IMR-90 (cell line): ENCODE data around the gene ITM2B. TPM values are rescaled to one million over a fixed set of nuclear protein-coding genes. Genes with fewer than 3 reads are reported as not detected.

ENCODE experiments used
- ATAC-seq: fragments of 200-7000 bp; cut with Tn5 transposase; 2 replicates; pipeline ENCODE4 v1.9.1; 2020; ENCODE audit warnings: low read depth, mild to moderate bottlenecking, moderate library complexity
- BruUV-seq: library from RNA; stranded (reverse); fragments of 400-500 nt; replicated peaks from 2 replicates; lab custom pipeline; 2021; lab: Mats Ljungman, UMichigan
- CTCF ChIA-PET: fragments of 300-600 bp; formaldehyde crosslinking; extraction: SDS; loops from one replicate; lab custom pipeline; 2021; ENCODE audit warnings: antibody characterized with exemption; lab: Yijun Ruan, JAX
- POLR2A ChIA-PET: fragments of 300-600 bp; sonication (Branson Sonifier 250); formaldehyde crosslinking; loops from one replicate; lab custom pipeline; 2022; ENCODE audit warnings: antibody characterized with exemption; ENCODE audit not compliant: unreplicated experiment; lab: Charles Lee
- DNase-seq: peaks from one replicate; pipeline ENCODE4 v3.0.0; 2013
- H2AFZ ChIP-seq: replicated peaks from 2 replicates; pipeline ENCODE3; 2013; ENCODE audit warnings: low read length, mild to moderate bottlenecking; ENCODE audit not compliant: poor library complexity
- H2AK5ac ChIP-seq: 2 replicates; pipeline ENCODE4 v1.6.1; 2013; ENCODE audit warnings: low read depth, low read length, inconsistent platforms
- H2AK9ac ChIP-seq: replicated peaks from 2 replicates; pipeline ENCODE3; 2013; ENCODE audit warnings: mild to moderate bottlenecking, low read depth, low read length, moderate library complexity; ENCODE audit not compliant: poor library complexity
- H2BK120ac ChIP-seq: 2 replicates; pipeline ENCODE4 v1.6.1; 2013; ENCODE audit warnings: low read depth, low read length, inconsistent platforms
- H2BK15ac ChIP-seq: 3 replicates; pipeline ENCODE4 v1.6.1; 2013; ENCODE audit warnings: low read depth, low read length, inconsistent platforms
- H2BK20ac ChIP-seq: 2 replicates; pipeline ENCODE4 v1.6.1; 2013; ENCODE audit warnings: low read depth, mild to moderate bottlenecking, inconsistent platforms, low read length, moderate library complexity
- H2BK5ac ChIP-seq: 2 replicates; pipeline ENCODE4 v1.6.1; 2013; ENCODE audit warnings: mild to moderate bottlenecking, low read depth, low read length, inconsistent platforms; ENCODE audit not compliant: poor library complexity, severe bottlenecking
- H3K14ac ChIP-seq: replicated peaks from 2 replicates; pipeline ENCODE4 v1.6.1; 2013; ENCODE audit warnings: low read depth, low read length, inconsistent platforms
- H3K18ac ChIP-seq: 2 replicates; pipeline ENCODE4 v1.6.1; 2013; ENCODE audit warnings: low read depth, low read length, control low read depth
- H3K23ac ChIP-seq: 2 replicates; pipeline ENCODE4 v1.6.1; 2013; ENCODE audit warnings: low read depth, low read length, inconsistent platforms
- H3K27ac ChIP-seq: 2 replicates; pipeline ENCODE4 v1.5.1; 2013; ENCODE audit warnings: mild to moderate bottlenecking, control low read depth, low read length; ENCODE audit not compliant: insufficient read depth
- H3K27me3 ChIP-seq: 2 replicates; pipeline ENCODE4 v1.6.1; 2013; ENCODE audit warnings: low read length; ENCODE audit not compliant: control insufficient read depth, insufficient read depth
- H3K36me3 ChIP-seq: 2 replicates; pipeline ENCODE4 v1.6.1; 2013; ENCODE audit warnings: low read length, mixed read lengths; ENCODE audit not compliant: control insufficient read depth, insufficient read depth
- H3K4ac ChIP-seq: 2 replicates; pipeline ENCODE4 v1.6.1; 2013; ENCODE audit warnings: low read depth, low read length, inconsistent platforms
- H3K4me1 ChIP-seq: 2 replicates; pipeline ENCODE4 v1.6.1; 2013; ENCODE audit warnings: low read length, mixed read lengths; ENCODE audit not compliant: control insufficient read depth, insufficient read depth
- H3K4me2 ChIP-seq: 2 replicates; pipeline ENCODE4 v1.6.1; 2013; ENCODE audit warnings: low read depth, mild to moderate bottlenecking, control low read depth, low read length, moderate library complexity
- H3K4me3 ChIP-seq: 2 replicates; pipeline ENCODE4 v1.5.1; 2013; ENCODE audit warnings: low read depth, mild to moderate bottlenecking, control low read depth, low read length, moderate library complexity; ENCODE audit not compliant: insufficient read depth
- H3K56ac ChIP-seq: 2 replicates; pipeline ENCODE4 v1.6.1; 2013; ENCODE audit warnings: low read length, inconsistent platforms; ENCODE audit not compliant: insufficient read depth; ENCODE audit errors: extremely low read depth
- H3K79me1 ChIP-seq, 2 experiments: 2 replicates each; pipeline ENCODE4 v1.6.1; 2013; ENCODE audit warnings: low read length in 2 of 2, inconsistent platforms in 1 of 2, low read depth in 1 of 2
- H3K9ac ChIP-seq: 2 replicates; pipeline ENCODE4 v1.6.1; 2013; ENCODE audit warnings: low read depth, low read length, control low read depth
- H3K9me1 ChIP-seq: 2 replicates; pipeline ENCODE4 v1.6.1; 2013; ENCODE audit warnings: low read length, inconsistent platforms; ENCODE audit not compliant: insufficient read depth
- H3K9me3 ChIP-seq: 2 replicates; pipeline ENCODE4 v1.6.1; 2013; ENCODE audit warnings: low read length; ENCODE audit not compliant: control insufficient read depth, insufficient read depth
- H4K20me1 ChIP-seq: 2 replicates; pipeline ENCODE4 v1.6.1; 2013; ENCODE audit warnings: low read length, inconsistent platforms; ENCODE audit not compliant: insufficient read depth
- H4K5ac ChIP-seq: 2 replicates; pipeline ENCODE4 v1.6.1; 2013; ENCODE audit warnings: mild to moderate bottlenecking, low read depth, low read length, control low read depth
- H4K8ac ChIP-seq, 2 experiments: 2 replicates each; pipeline ENCODE4 v1.6.1; 2013; ENCODE audit warnings: low read depth in 2 of 2, low read length in 2 of 2, control low read depth in 1 of 2, inconsistent platforms in 1 of 2
- H4K91ac ChIP-seq: 2 replicates; pipeline ENCODE4 v1.6.1; 2013; ENCODE audit warnings: low read depth, low read length, inconsistent platforms; ENCODE audit not compliant: insufficient read depth
- BHLHE40 ChIP-seq: fragments of 150-350 bp; IDR thresholded peaks from 2 replicates; pipeline ENCODE4 v1.6.1; 2016; ENCODE audit warnings: mild to moderate bottlenecking, low read depth, low read length
- CEBPB ChIP-seq: IDR thresholded peaks from 2 replicates; pipeline ENCODE4 v1.6.1; 2012; ENCODE audit warnings: low read depth, low read length, improper control_type of control experiment
- CHD1 ChIP-seq: IDR thresholded peaks from 2 replicates; pipeline ENCODE4 v1.6.1; 2012; ENCODE audit warnings: low read depth, low read length, improper control_type of control experiment
- FOS ChIP-seq: fragments of 150-350 bp; IDR thresholded peaks from 2 replicates; pipeline ENCODE4 v1.6.1; 2016; ENCODE audit warnings: low read depth, low read length
- MAZ ChIP-seq: IDR thresholded peaks from 2 replicates; pipeline ENCODE4 v1.6.1; 2012; ENCODE audit warnings: low read depth, mild to moderate bottlenecking, low read length, improper control_type of control experiment, moderate library complexity, borderline replicate concordance
- MXI1 ChIP-seq: IDR thresholded peaks from 2 replicates; pipeline ENCODE4 v1.6.1; 2012; ENCODE audit warnings: low read depth, mild to moderate bottlenecking, low read length, moderate library complexity, borderline replicate concordance
- NFE2L2 ChIP-seq: fragments of 150-350 bp; IDR thresholded peaks from 2 replicates; pipeline ENCODE4 v1.6.1; 2016; ENCODE audit warnings: low read depth, mild to moderate bottlenecking, low read length
- RAD21 ChIP-seq: IDR thresholded peaks from 2 replicates; pipeline ENCODE4 v1.6.1; 2012; ENCODE audit warnings: low read length, improper control_type of control experiment
- RCOR1 ChIP-seq: IDR thresholded peaks from 2 replicates; pipeline ENCODE4 v1.6.1; 2012; ENCODE audit warnings: mild to moderate bottlenecking, low read length, improper control_type of control experiment; ENCODE audit not compliant: insufficient replicate concordance
- RFX5 ChIP-seq: IDR thresholded peaks from 2 replicates; pipeline ENCODE4 v1.8.0; 2012; ENCODE audit warnings: low read depth, mild to moderate bottlenecking, low read length, moderate library complexity
- SMC3 ChIP-seq: fragments of 150-350 bp; IDR thresholded peaks from 2 replicates; pipeline ENCODE4 v1.6.1; 2016; ENCODE audit warnings: low read depth, mild to moderate bottlenecking, antibody characterized with exemption, low read length, moderate library complexity
- USF2 ChIP-seq: fragments of 150-350 bp; IDR thresholded peaks from 2 replicates; pipeline ENCODE4 v1.6.1; 2017; ENCODE audit warnings: mild to moderate bottlenecking, antibody characterized with exemption, low read length, low read depth
- WGBS, 2 experiments: methylation state at CpG; one replicate each; pipeline versions ENCODE4 v1.1.5 to v1.1.7; 2013; ENCODE audit warnings: missing lambda C conversion rate in 2 of 2; ENCODE audit not compliant: insufficient read length in 1 of 2; ENCODE audit errors: extremely low coverage in 2 of 2; 5-methylcytosine and 5-hydroxymethylcytosine counted together
- dilution Hi-C: fragments of 300-500 bp; cut with HindIII; formaldehyde crosslinking; loops from one replicate; pipeline ENCODE4 v1.14.3; 2018; ENCODE audit warnings: low sequenced_read_pairs; ENCODE audit not compliant: unreplicated experiment
- in situ Hi-C: fragments of 300-500 bp; cut with MboI; formaldehyde crosslinking; loops from 3 replicates; pipeline ENCODE4 v1.14.3; 2019; ENCODE audit warnings: low sequenced_read_pairs, inconsistent platforms, mixed read lengths
- intact Hi-C: fragments of 100-400 bp; cut with micrococcal nuclease; formaldehyde crosslinking; loops from 2 replicates; pipeline ENCODE4 v1.10.0; 2022
- polyA plus RNA-seq, 3 experiments: library from polyadenylated mRNA; depleted of rRNA; stranded (reverse); fragments of >200 nt; gene quantifications; 2 replicates each; pipeline ENCODE4 v1.2.3, GENCODE V29; 2012; ENCODE audit warnings: low replicate concordance in 1 of 3
- total RNA-seq: library from RNA; depleted of rRNA; stranded (reverse); fragments of >200 nt; gene quantifications from 2 replicates; pipeline ENCODE4 v1.2.3, GENCODE V29; 2012
- TF ChIP-seq, protein P1 (sequence below): fragments of 150-350 bp; IDR thresholded peaks from 2 replicates; pipeline ENCODE4 v1.6.1; 2016; ENCODE audit warnings: low read depth, mild to moderate bottlenecking, low read length, moderate library complexity, borderline replicate concordance
- TF ChIP-seq, protein P2 (sequence below): conservative IDR thresholded peaks from 2 replicates; pipeline ENCODE4 v1.5.1; 2012; ENCODE audit warnings: mild to moderate bottlenecking, low read depth, low read length, improper control_type of control experiment

Gene ITM2B
- total and polyA plus RNA-seq, 2 of the 4 experiments (the other 2 are of a cell fraction), result 51.1 to 158 TPM

GRCh38 chr13:48299591-48299990, 66.6 kb downstream of the ITM2B start:
- no peak overlapping the region for H2BK15ac ChIP-seq
- ATAC-seq, result no peak
- no peak overlapping the region for H4K91ac ChIP-seq
- no CpG with 5 or more reads among the region's 2 CpGs for WGBS, 2 experiments
- no peak overlapping the region for H3K4ac ChIP-seq
- no peak overlapping the region for H3K23ac ChIP-seq
- no peak overlapping the region for H3K4me2 ChIP-seq
- in situ Hi-C loops (no loop called here), dilution Hi-C loops (no loop called here), intact Hi-C loops (no loop called here)
- H2AK9ac ChIP-seq, result no peak overlapping the region
- H3K27me3 ChIP-seq, result peaks cover 2% of the 10 kb centered on the region; the same call in 1 of the 2 replicates
- H3K9ac ChIP-seq, result no peak overlapping the region
- H2AFZ ChIP-seq, result no peak overlapping the region
- H3K4me3 ChIP-seq, result no peak overlapping the region
- H3K14ac ChIP-seq, result no peak overlapping the region
- no peak overlapping the region for H4K8ac ChIP-seq
- H3K79me1 ChIP-seq, result peaks cover 0 to 9% of the 10 kb centered on the region in 2 experiments; a peak in 2 of 4 replicates
- no peak overlapping the region for H3K56ac ChIP-seq
- H2AK5ac ChIP-seq, result no peak overlapping the region
- no peak overlapping the region for H2BK5ac ChIP-seq
- no peak overlapping the region for H3K18ac ChIP-seq
- H3K9me1 ChIP-seq, result no peaks in the 10 kb centered on the region; the same call in 1 of the 2 replicates
- no peak overlapping the region for H3K27ac ChIP-seq
- no peak overlapping the region for H2BK20ac ChIP-seq
- DNase-seq, result no peak
- ChIA-PET CTCF (no interaction called here), POLR2A (no interaction called here)
- H4K20me1 ChIP-seq, result no peaks in the 10 kb centered on the region
- H2BK120ac ChIP-seq, result no peak overlapping the region
- TF ChIP-seq CHD1 (no peak), RFX5 (no peak), RAD21 (no peak), MAZ (no peak), BHLHE40 (no peak), NFE2L2 (no peak), MXI1 (no peak), RCOR1 (no peak), FOS (no peak), SMC3 (no peak), CEBPB (no peak), USF2 (no peak)
- TF ChIP-seq, protein P1, sequence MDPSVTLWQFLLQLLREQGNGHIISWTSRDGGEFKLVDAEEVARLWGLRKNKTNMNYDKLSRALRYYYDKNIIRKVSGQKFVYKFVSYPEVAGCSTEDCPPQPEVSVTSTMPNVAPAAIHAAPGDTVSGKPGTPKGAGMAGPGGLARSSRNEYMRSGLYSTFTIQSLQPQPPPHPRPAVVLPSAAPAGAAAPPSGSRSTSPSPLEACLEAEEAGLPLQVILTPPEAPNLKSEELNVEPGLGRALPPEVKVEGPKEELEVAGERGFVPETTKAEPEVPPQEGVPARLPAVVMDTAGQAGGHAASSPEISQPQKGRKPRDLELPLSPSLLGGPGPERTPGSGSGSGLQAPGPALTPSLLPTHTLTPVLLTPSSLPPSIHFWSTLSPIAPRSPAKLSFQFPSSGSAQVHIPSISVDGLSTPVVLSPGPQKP, result no peak
- TF ChIP-seq, protein P2, sequence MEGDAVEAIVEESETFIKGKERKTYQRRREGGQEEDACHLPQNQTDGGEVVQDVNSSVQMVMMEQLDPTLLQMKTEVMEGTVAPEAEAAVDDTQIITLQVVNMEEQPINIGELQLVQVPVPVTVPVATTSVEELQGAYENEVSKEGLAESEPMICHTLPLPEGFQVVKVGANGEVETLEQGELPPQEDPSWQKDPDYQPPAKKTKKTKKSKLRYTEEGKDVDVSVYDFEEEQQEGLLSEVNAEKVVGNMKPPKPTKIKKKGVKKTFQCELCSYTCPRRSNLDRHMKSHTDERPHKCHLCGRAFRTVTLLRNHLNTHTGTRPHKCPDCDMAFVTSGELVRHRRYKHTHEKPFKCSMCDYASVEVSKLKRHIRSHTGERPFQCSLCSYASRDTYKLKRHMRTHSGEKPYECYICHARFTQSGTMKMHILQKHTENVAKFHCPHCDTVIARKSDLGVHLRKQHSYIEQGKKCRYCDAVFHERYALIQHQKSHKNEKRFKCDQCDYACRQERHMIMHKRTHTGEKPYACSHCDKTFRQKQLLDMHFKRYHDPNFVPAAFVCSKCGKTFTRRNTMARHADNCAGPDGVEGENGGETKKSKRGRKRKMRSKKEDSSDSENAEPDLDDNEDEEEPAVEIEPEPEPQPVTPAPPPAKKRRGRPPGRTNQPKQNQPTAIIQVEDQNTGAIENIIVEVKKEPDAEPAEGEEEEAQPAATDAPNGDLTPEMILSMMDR, result no peak
- H4K5ac ChIP-seq, result no peak overlapping the region
- BruUV-seq, result no TSS peak
- no peaks in the 10 kb centered on the region for H3K4me1 ChIP-seq
- no peaks in the 10 kb centered on the region for H3K9me3 ChIP-seq
- H3K36me3 ChIP-seq, result no peaks in the 10 kb centered on the region
